GM18505 (cell line): ENCODE measurements around the gene BRIP1.
"Not testable (repeated sequence)": the region's sequence is repeated elsewhere in the genome, so short reads cannot be mapped to it uniquely, and the experiment has no call there.

Source experiments
- ATAC-seq: cut with Tn5 transposase; IDR thresholded peaks from one replicate; pipeline ENCODE4 v1.9.1; 2021; ENCODE audit not compliant: unreplicated experiment
- POLR2A ChIP-seq: IDR thresholded peaks from 4 replicates; pipeline ENCODE4 v1.6.1; 2011; ENCODE audit warnings: borderline replicate concordance; ENCODE audit not compliant: insufficient read depth, insufficient read length; ENCODE audit errors: extremely low read depth

Gene BRIP1

DNA sequence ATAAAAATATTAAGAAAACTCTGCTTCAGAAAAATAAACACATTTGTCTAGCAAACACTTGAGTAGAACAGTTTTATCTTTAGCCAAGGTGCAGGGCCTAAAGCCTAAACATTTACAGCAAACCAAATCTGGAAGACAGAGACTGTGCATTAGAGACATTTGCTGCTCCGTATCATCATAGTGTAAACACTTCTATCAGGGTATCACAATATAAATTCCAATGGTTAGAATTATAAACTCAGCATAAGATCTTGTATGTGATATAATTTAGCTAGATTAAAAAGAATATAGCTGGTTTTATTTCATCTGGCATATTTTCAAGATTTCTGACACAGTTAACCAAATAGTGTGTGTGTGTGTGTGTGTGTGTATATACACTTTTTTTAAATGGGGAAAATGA is 138.6 kb downstream of the BRIP1 start:
- no peak for ATAC-seq
- no peak for TF ChIP-seq POLR2A

DNA sequence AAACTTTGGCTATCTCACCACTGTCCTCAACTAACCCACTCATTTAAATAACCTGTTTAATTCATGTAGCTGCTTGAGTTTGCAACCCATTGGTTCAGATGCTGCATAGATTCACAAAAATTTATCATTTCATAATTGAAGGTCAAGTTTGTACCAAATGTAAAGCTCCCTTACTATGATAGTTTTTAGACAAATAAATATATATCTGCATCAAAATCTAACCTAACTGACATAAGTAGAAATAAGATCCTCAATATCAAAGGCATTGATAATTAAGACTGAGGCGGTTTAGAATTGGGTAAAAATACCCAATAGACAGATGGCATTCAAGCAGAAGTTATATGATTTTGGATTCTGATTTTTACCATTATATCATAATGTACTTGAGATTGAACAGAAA is 139.4 kb downstream of the BRIP1 start:
- no peak for ATAC-seq
- TF ChIP-seq POLR2A = no peak

DNA sequence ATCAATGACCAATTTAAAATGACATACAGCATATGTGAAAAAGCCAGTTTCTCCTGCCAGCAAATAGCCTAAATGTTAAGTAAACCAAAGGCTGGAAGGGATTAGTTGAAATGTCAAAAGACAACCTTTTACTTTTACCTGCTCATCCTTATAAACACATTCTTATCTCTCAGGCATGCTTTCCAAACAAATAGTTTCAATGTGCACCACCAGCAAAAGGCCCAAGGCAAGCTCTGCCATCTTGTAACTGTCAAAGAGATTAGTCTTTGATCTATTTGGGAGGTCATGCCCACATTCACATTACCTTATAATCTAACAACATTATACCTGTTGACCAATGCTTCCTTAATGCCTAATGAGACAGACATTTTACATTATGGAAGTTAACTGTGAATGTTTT is 140.1 kb downstream of the BRIP1 start:
- ATAC-seq = no peak
- TF ChIP-seq POLR2A = no peak

DNA sequence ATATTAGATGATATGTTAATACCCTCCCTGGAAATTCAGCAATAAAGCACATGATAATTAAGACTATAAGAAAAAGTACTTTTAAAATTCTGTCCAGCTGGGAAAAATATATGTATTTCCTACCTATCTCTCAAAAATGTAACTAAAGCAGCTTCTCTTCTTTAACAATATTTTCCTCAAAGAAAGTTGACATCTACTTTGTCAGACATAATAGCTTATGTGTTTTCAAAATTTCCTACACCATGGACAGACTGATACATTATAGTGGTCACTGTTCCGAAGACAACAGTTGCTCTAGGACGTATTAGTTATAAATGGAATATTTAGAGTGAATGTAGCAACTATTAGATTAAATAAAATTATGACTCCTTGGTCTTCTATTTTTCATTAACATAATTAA is 140.9 kb downstream of the BRIP1 start:
- no peak for TF ChIP-seq POLR2A
- ATAC-seq = no peak

DNA sequence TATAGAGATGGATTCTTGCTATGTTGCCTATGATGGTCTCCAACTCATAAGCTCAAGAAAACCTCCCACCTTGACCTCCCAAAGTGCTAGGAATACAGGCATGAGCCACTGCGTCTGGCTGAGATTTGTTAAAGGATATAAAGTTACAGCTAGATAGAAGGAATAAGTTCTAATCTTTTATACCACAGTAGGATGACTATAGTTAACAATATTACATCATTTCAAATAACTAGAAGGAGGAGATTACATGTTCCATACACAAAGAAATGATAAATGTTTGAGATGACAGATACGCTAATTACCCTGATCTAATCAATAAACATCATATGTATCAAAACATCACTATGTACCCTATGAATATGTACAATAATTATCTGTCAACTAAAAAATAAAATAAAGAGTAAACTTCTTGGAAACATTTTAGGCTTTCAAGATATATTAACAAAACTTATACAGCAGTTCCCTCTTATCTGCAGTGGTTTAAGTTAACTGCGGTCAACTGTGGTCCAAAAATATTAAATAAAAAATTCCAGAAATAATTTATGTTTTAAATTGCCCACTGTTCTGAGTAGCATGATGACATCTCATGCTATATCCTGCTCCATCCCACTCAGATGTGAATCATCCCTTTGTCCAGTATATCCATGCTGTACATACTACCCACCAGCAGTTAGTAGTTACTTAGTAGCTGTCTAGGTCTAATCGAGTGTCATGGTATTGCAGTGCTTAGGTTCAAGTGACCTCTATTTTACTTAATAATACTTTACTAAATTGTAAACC is 143.1 kb downstream of the BRIP1 start:
- no peak for TF ChIP-seq POLR2A
- ATAC-seq = no peak

DNA sequence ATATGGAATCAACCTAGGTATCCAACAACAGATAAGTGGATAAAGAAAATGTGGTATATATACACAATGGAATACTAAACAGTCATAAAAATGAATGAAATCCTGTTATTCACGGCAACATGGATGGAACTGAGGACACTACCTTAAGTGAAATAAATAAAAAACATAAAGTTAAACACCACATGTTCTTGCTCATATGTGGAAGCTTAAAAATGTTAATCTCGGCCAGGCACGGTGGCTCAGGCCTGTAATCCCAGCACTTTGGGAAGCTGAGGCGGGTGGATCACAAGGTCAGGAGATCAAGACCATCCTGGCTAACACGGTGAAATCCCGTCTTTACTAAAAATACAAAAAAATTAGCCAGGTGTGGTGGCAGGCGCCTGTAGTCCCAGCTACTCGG is 144.1 kb downstream of the BRIP1 start:
- not testable (repeated sequence) for ATAC-seq

DNA sequence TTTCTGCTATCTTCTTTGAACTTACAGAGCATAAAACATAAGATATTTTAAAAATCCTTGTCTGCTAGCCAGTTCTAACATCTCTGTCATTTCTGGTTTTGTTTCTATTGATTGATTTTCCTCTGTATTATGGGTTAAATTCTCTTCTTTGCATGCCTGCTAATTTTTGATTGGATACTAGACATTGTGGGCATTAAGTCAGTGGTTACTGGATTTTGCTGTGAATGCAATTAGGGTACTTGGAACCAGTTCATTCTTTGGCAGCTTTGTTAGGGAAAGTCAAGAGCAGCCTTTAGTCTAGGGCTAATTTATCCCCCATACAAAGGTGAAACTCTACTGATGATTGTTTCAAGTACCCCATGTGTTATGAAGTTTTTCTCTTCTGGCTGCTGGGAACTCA is 145.3 kb downstream of the BRIP1 start:
- TF ChIP-seq POLR2A = no peak
- ATAC-seq = no peak

DNA sequence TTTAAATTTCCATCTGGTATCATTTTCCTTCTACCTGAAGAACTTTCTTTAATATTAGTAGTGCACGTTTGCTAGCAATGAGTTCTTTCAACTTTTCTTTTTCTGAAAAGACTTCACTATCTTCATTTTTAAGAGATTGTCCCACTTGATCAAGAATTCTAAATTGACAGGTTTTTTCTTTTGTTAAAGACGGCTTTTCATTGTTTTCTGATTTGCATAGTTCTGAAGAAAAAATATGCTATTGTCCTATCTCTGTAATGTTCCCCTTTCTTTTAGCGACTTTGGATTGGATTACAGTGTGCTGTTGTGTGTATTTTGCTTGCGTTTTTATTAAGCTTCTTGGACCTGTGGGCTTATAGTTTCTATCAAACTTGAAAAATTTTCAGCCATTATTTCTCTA is 146.0 kb downstream of the BRIP1 start:
- TF ChIP-seq POLR2A = no peak
- no peak for ATAC-seq

DNA sequence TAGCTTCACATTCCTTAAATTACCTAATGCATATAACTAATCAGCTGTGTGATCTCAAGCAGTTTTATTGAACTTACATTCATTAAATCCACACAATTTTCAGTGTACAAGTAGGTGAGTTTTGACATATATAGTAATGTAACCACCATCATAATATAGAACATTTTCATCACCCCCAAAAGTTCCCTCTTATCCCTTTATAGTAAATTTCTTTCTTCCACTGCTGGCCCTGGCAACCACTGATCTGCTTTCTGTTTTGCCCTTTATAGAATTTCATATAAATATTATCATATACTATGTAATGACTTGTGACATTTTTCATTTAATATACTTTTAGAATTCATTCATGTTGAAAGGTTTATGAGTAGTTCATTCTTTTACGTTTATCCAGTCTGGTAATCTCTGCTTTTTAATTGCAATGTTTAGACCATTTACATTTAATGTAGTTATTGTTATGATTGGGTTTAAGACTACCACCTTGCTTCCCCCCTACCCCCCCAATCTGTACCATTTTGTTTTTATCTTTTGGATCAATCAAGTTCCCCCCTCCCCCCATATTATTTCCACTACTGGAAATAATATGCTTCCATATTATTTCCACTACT is 147.0 kb downstream of the BRIP1 start:
- ATAC-seq = no peak
- no peak for TF ChIP-seq POLR2A

DNA sequence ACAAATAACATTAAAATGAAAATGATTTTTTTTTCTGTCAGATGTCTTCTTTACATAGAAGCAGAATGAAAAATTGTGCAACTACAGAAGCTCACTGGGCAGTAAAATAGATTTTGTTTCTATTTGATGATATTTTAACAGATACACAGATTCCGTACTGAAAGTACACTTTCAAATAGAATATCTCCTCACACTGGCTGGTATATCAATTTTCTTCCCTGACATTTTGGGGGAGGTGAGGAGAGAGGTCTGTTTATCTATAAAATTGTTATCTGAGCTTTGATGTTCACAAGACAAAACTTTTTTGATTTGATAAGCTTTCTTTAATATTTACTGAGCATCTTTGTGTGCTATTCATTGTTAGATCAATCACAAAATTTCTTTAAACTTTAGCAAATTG is 148.0 kb downstream of the BRIP1 start:
- no peak for ATAC-seq
- TF ChIP-seq POLR2A = no peak

DNA sequence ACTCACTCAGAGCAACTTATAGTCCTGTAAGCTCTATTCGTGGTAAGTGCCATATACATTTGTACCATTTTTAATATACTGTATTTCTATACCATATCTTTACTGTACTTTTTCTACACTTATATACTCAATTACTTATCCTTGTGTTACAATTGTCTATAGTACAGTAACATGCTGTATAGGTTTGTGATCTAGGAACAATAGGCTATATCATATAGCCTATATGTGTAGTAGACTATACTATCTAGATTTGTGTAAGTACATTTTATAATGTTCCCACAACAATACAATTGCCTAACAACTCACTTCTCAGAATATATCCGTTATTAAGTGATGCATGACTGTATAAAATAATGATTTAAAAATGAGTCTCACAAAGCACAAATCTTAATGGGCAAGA is 149.0 kb downstream of the BRIP1 start:
- TF ChIP-seq POLR2A = no peak
- ATAC-seq = no peak

DNA sequence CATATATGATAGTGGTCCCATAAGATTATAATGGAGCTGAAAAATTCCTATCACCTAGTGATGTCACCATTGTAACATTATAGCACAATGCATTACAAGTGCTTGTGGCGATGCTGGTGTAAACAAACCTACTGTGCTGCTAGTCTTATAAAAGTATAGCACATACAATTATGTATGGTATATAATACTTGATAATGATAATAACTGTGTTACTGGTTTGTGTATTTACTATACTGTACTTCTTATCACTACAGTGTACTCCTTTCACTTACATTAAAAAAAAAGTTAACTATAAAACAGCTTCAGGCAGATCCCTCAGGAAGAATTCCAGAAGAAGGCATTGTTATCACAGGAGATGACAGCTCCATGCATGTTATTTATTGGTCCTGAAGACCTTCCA is 150.3 kb downstream of the BRIP1 start:
- TF ChIP-seq POLR2A = no peak
- no peak for ATAC-seq

DNA sequence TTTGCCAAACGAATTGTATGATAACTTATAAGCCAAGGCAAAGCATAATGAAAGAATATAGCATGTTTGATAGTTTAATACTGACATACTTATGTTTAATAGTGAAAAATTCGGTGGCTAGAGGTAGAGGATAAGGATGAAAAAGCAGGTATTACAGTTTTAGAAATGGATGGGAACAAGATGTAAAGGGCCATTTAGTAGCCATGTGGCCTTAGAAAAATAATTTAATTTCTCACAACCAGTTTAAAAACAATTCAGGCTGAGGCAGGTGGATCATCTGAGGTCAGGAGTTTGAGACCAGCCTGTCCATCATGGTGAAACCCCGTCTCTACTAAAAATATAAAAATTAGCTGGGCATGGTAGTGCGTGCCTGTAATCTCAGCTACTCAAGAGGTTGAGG is 152.8 kb downstream of the BRIP1 start:
- no peak for ATAC-seq
- TF ChIP-seq POLR2A = no peak

DNA sequence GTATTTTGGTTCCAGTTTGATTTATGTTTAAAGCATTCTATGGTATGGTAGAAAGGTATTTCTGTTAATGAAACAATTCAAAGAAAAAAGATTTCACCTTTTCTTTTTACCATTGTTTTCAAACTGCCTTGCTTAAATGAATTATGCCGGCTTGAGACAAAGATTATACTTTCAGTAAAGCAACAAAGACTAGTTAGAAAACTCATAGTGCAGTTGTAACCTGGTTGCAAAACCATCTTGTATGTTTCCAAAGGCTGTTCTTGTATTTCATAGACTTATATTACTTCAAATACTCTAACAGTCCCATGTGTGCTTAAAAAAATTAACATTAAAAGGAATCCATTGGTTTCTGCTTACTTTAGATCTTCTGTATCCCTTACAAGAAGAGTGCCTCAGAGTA is 153.8 kb downstream of the BRIP1 start:
- ATAC-seq = no peak
- no peak for TF ChIP-seq POLR2A
